Loucy (cell line): ENCODE measurements around the gene CLIP3.

Experiments used
- H2AFZ ChIP-seq: fragments of 200-600 bp; sonication (generic); 2 replicates; pipeline ENCODE4 v1.6.0; 2016; ENCODE audit warnings: antibody characterized with exemption, mild to moderate bottlenecking, low read length, moderate library complexity
- H3F3A ChIP-seq: fragments of 200-600 bp; 2 replicates; pipeline ENCODE4 v1.6.0; 2016; ENCODE audit warnings: antibody characterized with exemption, low read depth, mild to moderate bottlenecking
- H3K27me3 ChIP-seq: fragments of 200-600 bp; sonication (generic); 2 replicates; pipeline ENCODE4 v1.6.1; 2014; ENCODE audit warnings: low read length, mild to moderate bottlenecking; ENCODE audit not compliant: insufficient read depth, poor library complexity, severe bottlenecking
- H3K36me3 ChIP-seq: fragments of 200-600 bp; sonication (generic); 2 replicates; pipeline ENCODE4 v1.6.1; 2016; ENCODE audit warnings: low read length; ENCODE audit not compliant: insufficient read depth
- H3K4me1 ChIP-seq: fragments of 200-600 bp; sonication (generic); 2 replicates; pipeline ENCODE4 v1.5.1; 2014; ENCODE audit warnings: low read length, mild to moderate bottlenecking; ENCODE audit not compliant: insufficient read depth, poor library complexity, severe bottlenecking
- H3K4me2 ChIP-seq: fragments of 200-600 bp; sonication (generic); 2 replicates; pipeline ENCODE4 v1.6.0; 2014; ENCODE audit warnings: antibody characterized with exemption, low read length, low read depth, mild to moderate bottlenecking; ENCODE audit not compliant: poor library complexity, severe bottlenecking
- H3K4me3 ChIP-seq: fragments of 200-600 bp; sonication (generic); 2 replicates; pipeline ENCODE4 v1.5.1; 2014; ENCODE audit warnings: low read length, mild to moderate bottlenecking, mixed read lengths; ENCODE audit not compliant: poor library complexity, severe bottlenecking
- H3K79me2 ChIP-seq: fragments of 200-600 bp; sonication (generic); 2 replicates; pipeline ENCODE4 v1.6.1; 2014; ENCODE audit warnings: low read length; ENCODE audit not compliant: insufficient read depth
- H3K9ac ChIP-seq: fragments of 200-600 bp; sonication (generic); 2 replicates; pipeline ENCODE4 v1.6.0; 2014; ENCODE audit warnings: mild to moderate bottlenecking, low read depth, low read length, moderate library complexity; ENCODE audit not compliant: poor library complexity, severe bottlenecking
- H3K9me2 ChIP-seq: fragments of 200-600 bp; sonication (generic); replicated peaks from 2 replicates; pipeline ENCODE4 v1.6.1; 2016; ENCODE audit warnings: low read depth, low read length, mixed read lengths
- H3K9me3 ChIP-seq: fragments of 200-600 bp; sonication (generic); 2 replicates; pipeline ENCODE4 v1.6.1; 2014; ENCODE audit warnings: mild to moderate bottlenecking, antibody characterized with exemption, low read length, low read depth; ENCODE audit not compliant: insufficient read depth
- H4K20me1 ChIP-seq: fragments of 200-600 bp; sonication (generic); 2 replicates; pipeline ENCODE4 v1.6.0; 2014; ENCODE audit warnings: antibody characterized with exemption, low read length, mild to moderate bottlenecking; ENCODE audit not compliant: insufficient read depth, poor library complexity, severe bottlenecking
- CTCF ChIP-seq: fragments of 200-600 bp; sonication (generic); conservative IDR thresholded peaks from 2 replicates; pipeline ENCODE4 v1.5.1; 2014; ENCODE audit warnings: mild to moderate bottlenecking, antibody characterized with exemption, low read length
- EZH2phosphoT487 ChIP-seq: fragments of 200-600 bp; IDR thresholded peaks from 2 replicates; pipeline ENCODE4 v1.6.1; 2018; ENCODE audit warnings: antibody characterized with exemption, mild to moderate bottlenecking, moderate library complexity, borderline replicate concordance

Gene CLIP3

GRCh38 chr19:36067681-36068080 lies 35.0 kb upstream of the CLIP3 start:
- TF ChIP-seq EZH2phosphoT487, result no peak
- no peak for TF ChIP-seq CTCF
- H3K9me3 ChIP-seq, result no peaks in the 10 kb centered on the region
- no peaks in the 10 kb centered on the region for H4K20me1 ChIP-seq
- H3K79me2 ChIP-seq, result peaks cover 10% of the 10 kb centered on the region; the same call in 1 of the 2 replicates
- H3F3A ChIP-seq, result no peaks in the 10 kb centered on the region
- no peak overlapping the region for H3K9ac ChIP-seq
- H3K36me3 ChIP-seq, result peaks cover 72% of the 10 kb centered on the region; the same call in 1 of the 2 replicates
- H2AFZ ChIP-seq, result no peak overlapping the region
- no peaks in the 10 kb centered on the region for H3K27me3 ChIP-seq
- no peaks in the 10 kb centered on the region for H3K9me2 ChIP-seq
- no peak overlapping the region for H3K4me3 ChIP-seq
- H3K4me1 ChIP-seq, result no peaks in the 10 kb centered on the region
- H3K4me2 ChIP-seq, result no peak overlapping the region

- TF ChIP-seq EZH2phosphoT487 (no peak), CTCF (no peak)
- H3K79me2 ChIP-seq, result peaks cover 24% of the 10 kb centered on the region; the same call in 1 of the 2 replicates
- peaks cover 71% of the 10 kb centered on the region; the same call in 1 of the 2 replicates for H3K36me3 ChIP-seq
- no peaks in the 10 kb centered on the region for H3F3A ChIP-seq
- no peaks in the 10 kb centered on the region for H3K9me2 ChIP-seq
- no peak overlapping the region for H3K4me2 ChIP-seq
- H3K9me3 ChIP-seq, result no peaks in the 10 kb centered on the region
- no peaks in the 10 kb centered on the region for H3K4me1 ChIP-seq
- no peak overlapping the region for H3K9ac ChIP-seq
- no peaks in the 10 kb centered on the region for H3K27me3 ChIP-seq
- peaks cover 4% of the 10 kb centered on the region for H4K20me1 ChIP-seq
- H2AFZ ChIP-seq, result no peak overlapping the region
- no peak overlapping the region for H3K4me3 ChIP-seq
Measured at GRCh38 chr19:36064826-36065225, 32.2 kb upstream of the CLIP3 start.

DNA sequence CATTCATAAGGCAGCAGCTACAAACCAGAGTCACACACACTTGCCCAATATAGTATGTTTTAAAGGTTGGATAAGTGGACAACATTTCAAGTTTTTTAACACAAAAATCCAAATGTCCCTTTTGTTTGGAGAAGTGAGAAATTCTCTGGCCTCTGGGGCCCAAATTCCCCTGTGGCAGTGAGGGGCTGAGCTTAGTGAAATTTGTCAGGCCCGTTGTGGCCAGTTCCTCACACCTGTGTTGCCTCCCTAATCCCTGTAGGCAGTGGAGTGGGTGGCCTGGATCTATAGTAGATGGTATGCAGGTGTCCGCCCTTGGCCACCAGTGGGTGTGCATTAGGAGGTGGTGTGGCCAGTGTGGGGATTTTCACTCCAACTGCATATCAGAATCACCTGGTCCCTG lies 28.7 kb upstream of the CLIP3 start:
- H3K36me3 ChIP-seq, result peaks cover 67% of the 10 kb centered on the region; the same call in 1 of the 2 replicates
- no peaks in the 10 kb centered on the region for H3K27me3 ChIP-seq
- H3K9me3 ChIP-seq, result no peaks in the 10 kb centered on the region
- H3K79me2 ChIP-seq, result peaks cover 58% of the 10 kb centered on the region
- peaks cover 23% of the 10 kb centered on the region for H3K4me1 ChIP-seq
- no peaks in the 10 kb centered on the region for H3F3A ChIP-seq
- H4K20me1 ChIP-seq, result peaks cover 34% of the 10 kb centered on the region
- no peak overlapping the region for H3K4me3 ChIP-seq
- H2AFZ ChIP-seq, result no peak overlapping the region
- H3K4me2 ChIP-seq, result no peak overlapping the region
- H3K9me2 ChIP-seq, result no peaks in the 10 kb centered on the region
- H3K9ac ChIP-seq, result no peak overlapping the region
- TF ChIP-seq EZH2phosphoT487 (no peak), CTCF (no peak)
